OCI-LY1 (cell line): ENCODE data around the gene CD58.

Experiments
- H2AFZ ChIP-seq: fragments of 200-600 bp; sonication (generic), shearing (Covaris generic); 2 replicates; pipeline ENCODE4 v1.6.0; 2014; ENCODE audit warnings: antibody characterized with exemption, mild to moderate bottlenecking, low read length
- H3F3A ChIP-seq: fragments of 200-600 bp; sonication (generic), shearing (Covaris generic); 2 replicates; pipeline ENCODE4 v1.6.0; 2014; ENCODE audit warnings: mild to moderate bottlenecking, antibody characterized with exemption, low read length, moderate library complexity; ENCODE audit not compliant: insufficient read depth
- H3K27ac ChIP-seq: fragments of 200-600 bp; sonication (generic); 2 replicates; pipeline ENCODE4 v1.5.1; 2014; ENCODE audit warnings: low read length, mixed run types, mild to moderate bottlenecking, low read depth; ENCODE audit not compliant: poor library complexity, severe bottlenecking
- H3K27me3 ChIP-seq: fragments of 200-600 bp; sonication (generic); 2 replicates; pipeline ENCODE4 v1.6.0; 2014; ENCODE audit warnings: antibody characterized with exemption, mild to moderate bottlenecking, low read length, moderate library complexity; ENCODE audit not compliant: insufficient read depth
- H3K36me3 ChIP-seq: fragments of 200-600 bp; sonication (generic); 2 replicates; pipeline ENCODE4 v1.6.1; 2014; ENCODE audit warnings: mild to moderate bottlenecking, antibody characterized with exemption, low read length, moderate library complexity, mixed read lengths; ENCODE audit not compliant: insufficient read depth
- H3K4me1 ChIP-seq: fragments of 200-600 bp; sonication (generic); 2 replicates; pipeline ENCODE4 v1.5.1; 2014; ENCODE audit warnings: mild to moderate bottlenecking, low read length, moderate library complexity; ENCODE audit not compliant: insufficient read depth, severe bottlenecking
- H3K4me2 ChIP-seq: fragments of 200-600 bp; sonication (generic), shearing (Covaris generic); 2 replicates; pipeline ENCODE4 v1.6.1; 2014; ENCODE audit warnings: low read length
- H3K4me3 ChIP-seq: fragments of 200-600 bp; sonication (generic); 2 replicates; pipeline ENCODE4 v1.5.1; 2014; ENCODE audit warnings: low read length, low read depth, mild to moderate bottlenecking, mixed read lengths; ENCODE audit not compliant: poor library complexity, severe bottlenecking
- H3K79me2 ChIP-seq: fragments of 200-600 bp; shearing (Covaris generic); 2 replicates; pipeline ENCODE4 v1.6.1; 2016; ENCODE audit warnings: mixed run types, low read length, mixed read lengths; ENCODE audit not compliant: insufficient read depth
- H3K9ac ChIP-seq: fragments of 200-600 bp; sonication (generic), shearing (Covaris generic); 2 replicates; pipeline ENCODE4 v1.6.1; 2014; ENCODE audit warnings: mild to moderate bottlenecking, low read length, mixed read lengths
- H3K9me2 ChIP-seq: fragments of 200-600 bp; sonication (generic), shearing (Covaris generic); 2 replicates; pipeline ENCODE4 v1.6.1; 2014; ENCODE audit warnings: low read depth, mild to moderate bottlenecking, low read length, mixed read lengths
- H3K9me3 ChIP-seq: fragments of 200-600 bp; shearing (Covaris generic); 2 replicates; pipeline ENCODE4 v1.6.1; 2014; ENCODE audit warnings: low read length, mixed read lengths
- H4K20me1 ChIP-seq: fragments of 200-600 bp; sonication (generic), shearing (Covaris generic); 2 replicates; pipeline ENCODE4 v1.6.0; 2016; ENCODE audit warnings: mild to moderate bottlenecking, low read length; ENCODE audit not compliant: insufficient read depth
- CTCF ChIP-seq: fragments of 200-600 bp; sonication (generic), shearing (Covaris generic); IDR thresholded peaks from 2 replicates; pipeline ENCODE4 v1.5.1; 2017; ENCODE audit warnings: mild to moderate bottlenecking, antibody characterized with exemption, low read length, moderate library complexity, mixed read lengths
- EZH2 ChIP-seq: fragments of 200-600 bp; sonication (generic), shearing (Covaris generic); IDR thresholded peaks from 2 replicates; pipeline ENCODE4 v1.8.0; 2017; ENCODE audit warnings: borderline replicate concordance, mixed run types, mild to moderate bottlenecking, antibody characterized with exemption, low read length, moderate library complexity, mixed read lengths

The CD58 gene

GRCh38 chr1:116508984-116509980 is 61.5 kb downstream of the CD58 start:
- no peaks in the 10 kb centered on the region for H3K9me2 ChIP-seq
- H3F3A ChIP-seq, result no peaks in the 10 kb centered on the region
- no peaks in the 10 kb centered on the region for H4K20me1 ChIP-seq
- no peaks in the 10 kb centered on the region for H3K79me2 ChIP-seq
- no peaks in the 10 kb centered on the region for H3K36me3 ChIP-seq
- H3K4me3 ChIP-seq, result no peak overlapping the region
- no peak overlapping the region for H3K4me2 ChIP-seq
- H3K9ac ChIP-seq, result no peak overlapping the region
- H2AFZ ChIP-seq, result no peak overlapping the region
- no peaks in the 10 kb centered on the region for H3K4me1 ChIP-seq
- TF ChIP-seq CTCF (no peak), EZH2 (no peak)
- H3K27me3 ChIP-seq, result no peaks in the 10 kb centered on the region
- no peak overlapping the region for H3K27ac ChIP-seq
- H3K9me3 ChIP-seq, result no peaks in the 10 kb centered on the region

GRCh38 chr1:116508085-116508983 is 62.5 kb downstream of the CD58 start:
- Histone ChIP-seq H3K79me2 (no peaks in the 10 kb centered on the region), H3K9me3 (no peaks in the 10 kb centered on the region), H3K27me3 (no peaks in the 10 kb centered on the region), H3K4me3 (no peak overlapping the region), H3K4me2 (no peak overlapping the region), H3K27ac (no peak overlapping the region), H3K9ac (no peak overlapping the region), H4K20me1 (no peaks in the 10 kb centered on the region), H3K36me3 (no peaks in the 10 kb centered on the region), H2AFZ (no peak overlapping the region), H3K4me1 (no peaks in the 10 kb centered on the region), H3K9me2 (no peaks in the 10 kb centered on the region), H3F3A (no peaks in the 10 kb centered on the region)
- TF ChIP-seq EZH2, result no peak
- no peak for TF ChIP-seq CTCF

GRCh38 chr1:116507631-116508030 is 63.2 kb downstream of the CD58 start:
- H2AFZ ChIP-seq, result no peak overlapping the region
- no peaks in the 10 kb centered on the region for H3F3A ChIP-seq
- H3K4me2 ChIP-seq, result no peak overlapping the region
- H3K9me2 ChIP-seq, result no peaks in the 10 kb centered on the region
- H3K27ac ChIP-seq, result no peak overlapping the region
- H3K4me3 ChIP-seq, result no peak overlapping the region
- H4K20me1 ChIP-seq, result no peaks in the 10 kb centered on the region
- H3K9me3 ChIP-seq, result no peaks in the 10 kb centered on the region
- no peaks in the 10 kb centered on the region for H3K79me2 ChIP-seq
- H3K9ac ChIP-seq, result no peak overlapping the region
- H3K4me1 ChIP-seq, result no peaks in the 10 kb centered on the region
- no peaks in the 10 kb centered on the region for H3K36me3 ChIP-seq
- TF ChIP-seq EZH2 (no peak), CTCF (no peak)
- no peaks in the 10 kb centered on the region for H3K27me3 ChIP-seq
